ENCODE results near the gene MEPCE.
"Not testable (repeated sequence)": the region's sequence is repeated elsewhere in the genome, so short reads cannot be mapped to it uniquely, and the experiment has no call there.

DNA sequence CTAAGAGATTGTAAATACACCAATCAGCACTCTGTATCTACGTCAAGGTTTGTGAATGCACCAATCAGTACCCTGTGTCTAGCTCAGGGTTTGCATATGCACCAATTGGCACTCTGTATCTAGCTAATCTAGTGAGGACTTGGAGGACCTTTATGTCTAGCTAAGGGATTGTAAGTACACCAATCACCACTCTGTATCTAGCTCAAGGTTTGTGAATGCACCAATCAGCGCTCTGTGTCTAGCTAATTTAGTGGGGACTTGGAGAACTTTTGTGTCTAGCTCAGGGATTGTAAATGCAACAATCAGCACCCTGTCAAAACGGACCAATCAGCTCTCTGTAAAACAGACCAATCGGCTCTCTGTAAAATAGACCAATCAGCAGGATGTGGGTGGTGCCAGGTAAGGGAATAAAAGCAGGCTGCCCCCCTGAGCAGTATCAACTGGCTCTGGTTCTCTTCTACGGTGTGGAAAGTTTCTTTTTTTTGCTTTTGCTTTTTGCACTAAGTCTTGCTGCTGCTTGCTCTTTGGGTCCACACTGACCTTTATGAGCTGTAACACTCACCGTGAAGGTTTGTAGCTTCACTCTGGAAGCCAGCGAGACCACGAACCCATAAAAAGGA, 47.3 kb upstream of the MEPCE start:
- not testable (repeated sequence) for TF ChIP-seq EZH2 (IDR thresholded peaks at IDR 0.05); FOXP2 (optimal IDR thresholded peaks at IDR 0.05; ENCODE audit: control extremely low read depth, extremely low read length, insufficient read depth)
